ENCODE results near the gene PTPN14.

DNA sequence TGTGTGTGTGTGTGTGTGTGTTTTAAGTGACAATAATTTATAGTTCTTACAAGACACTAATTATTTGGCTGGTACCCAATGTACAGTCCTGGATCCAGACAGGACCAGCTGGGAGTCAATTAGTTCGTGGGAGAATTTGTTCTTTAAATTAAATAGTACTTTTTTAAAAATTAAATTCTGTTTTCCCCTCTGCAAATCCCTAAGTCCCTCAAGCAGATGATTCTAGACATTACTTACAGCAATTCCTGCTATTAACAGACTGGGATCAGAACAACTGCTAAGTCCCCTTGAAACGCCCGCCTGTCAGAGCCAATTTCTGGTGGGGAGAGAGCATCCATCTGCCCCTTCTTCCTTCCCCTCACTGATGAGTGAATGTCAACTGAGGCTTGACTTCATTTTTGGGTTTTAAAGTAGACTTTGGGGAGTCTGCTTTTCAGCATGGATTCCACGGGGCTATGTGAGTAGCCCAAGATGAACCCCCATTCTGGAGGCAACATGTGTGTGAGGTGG, 186.6 kb downstream of the PTPN14 start:
- TF ChIP-seq CTCF (IDR thresholded peaks at IDR 0.05) (no peak), POLR2A (IDR thresholded peaks at IDR 0.05) (no peak)
